ENCODE results near the gene TSFM.

- TF ChIP-seq, protein P1, sequence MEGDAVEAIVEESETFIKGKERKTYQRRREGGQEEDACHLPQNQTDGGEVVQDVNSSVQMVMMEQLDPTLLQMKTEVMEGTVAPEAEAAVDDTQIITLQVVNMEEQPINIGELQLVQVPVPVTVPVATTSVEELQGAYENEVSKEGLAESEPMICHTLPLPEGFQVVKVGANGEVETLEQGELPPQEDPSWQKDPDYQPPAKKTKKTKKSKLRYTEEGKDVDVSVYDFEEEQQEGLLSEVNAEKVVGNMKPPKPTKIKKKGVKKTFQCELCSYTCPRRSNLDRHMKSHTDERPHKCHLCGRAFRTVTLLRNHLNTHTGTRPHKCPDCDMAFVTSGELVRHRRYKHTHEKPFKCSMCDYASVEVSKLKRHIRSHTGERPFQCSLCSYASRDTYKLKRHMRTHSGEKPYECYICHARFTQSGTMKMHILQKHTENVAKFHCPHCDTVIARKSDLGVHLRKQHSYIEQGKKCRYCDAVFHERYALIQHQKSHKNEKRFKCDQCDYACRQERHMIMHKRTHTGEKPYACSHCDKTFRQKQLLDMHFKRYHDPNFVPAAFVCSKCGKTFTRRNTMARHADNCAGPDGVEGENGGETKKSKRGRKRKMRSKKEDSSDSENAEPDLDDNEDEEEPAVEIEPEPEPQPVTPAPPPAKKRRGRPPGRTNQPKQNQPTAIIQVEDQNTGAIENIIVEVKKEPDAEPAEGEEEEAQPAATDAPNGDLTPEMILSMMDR (conservative IDR thresholded peaks at IDR 0.05; ENCODE audit: low read length) = no peak
- no peak for TF ChIP-seq EZH2phosphoT487 (IDR thresholded peaks at IDR 0.05; ENCODE audit: borderline replicate concordance, low read depth, low read length)
Observed at GRCh38 chr12:57822392-57823130, 40.0 kb downstream of the TSFM start.

Data from OCI-LY7 (cell line).